Activated T-helper 2 cell treated with anti-CD3 and anti-CD28 coated beads, Interferon-gamma antibody, Interleukin-2, Interleukin-4, amounts not matched to agents 10 μg/mL and 5 μg/mL and 100 μg/mL, durations not matched to agents 14 hours and 24 hours and 36 hours (primary cell): ENCODE data around the gene TENT5C. TPM values are rescaled to one million over a fixed set of nuclear protein-coding genes. Genes with fewer than 3 reads are reported as not detected.

Source experiments
- DNase-seq: peaks from one replicate; pipeline ENCODE4 v3.0.0; 2021; ENCODE audit warnings: low spot score
- H3K27ac Mint-ChIP-seq: one replicate; pipeline ENCODE4 v1.8.0; 2021; ENCODE audit warnings: mixed read lengths
- H3K27me3 Mint-ChIP-seq: one replicate; pipeline ENCODE4 v1.8.0; 2021; ENCODE audit warnings: low read depth, mixed read lengths
- H3K36me3 Mint-ChIP-seq: one replicate; pipeline ENCODE4 v1.8.0; 2021; ENCODE audit warnings: low read depth, mixed read lengths
- H3K4me1 Mint-ChIP-seq: one replicate; pipeline ENCODE4 v1.8.0; 2021; ENCODE audit warnings: low read depth, mixed read lengths
- H3K4me3 Mint-ChIP-seq: one replicate; pipeline ENCODE4 v1.8.0; 2021; ENCODE audit warnings: low read depth, mild to moderate bottlenecking, moderate library complexity, mixed read lengths
- H3K9me3 Mint-ChIP-seq: one replicate; pipeline ENCODE4 v1.8.0; 2021; ENCODE audit warnings: mixed read lengths
- intact Hi-C: fragments of 100-400 bp; cut with micrococcal nuclease; formaldehyde crosslinking; loops from one replicate; pipeline ENCODE4 v1.15.1; 2023
- total RNA-seq: library from RNA; stranded (reverse); gene quantifications from 2 replicates; pipeline ENCODE4 v1.2.3, GENCODE V29; 2022

The TENT5C gene
- total RNA-seq, 1 donor from 2014 or later: 11.2 TPM

DNA sequence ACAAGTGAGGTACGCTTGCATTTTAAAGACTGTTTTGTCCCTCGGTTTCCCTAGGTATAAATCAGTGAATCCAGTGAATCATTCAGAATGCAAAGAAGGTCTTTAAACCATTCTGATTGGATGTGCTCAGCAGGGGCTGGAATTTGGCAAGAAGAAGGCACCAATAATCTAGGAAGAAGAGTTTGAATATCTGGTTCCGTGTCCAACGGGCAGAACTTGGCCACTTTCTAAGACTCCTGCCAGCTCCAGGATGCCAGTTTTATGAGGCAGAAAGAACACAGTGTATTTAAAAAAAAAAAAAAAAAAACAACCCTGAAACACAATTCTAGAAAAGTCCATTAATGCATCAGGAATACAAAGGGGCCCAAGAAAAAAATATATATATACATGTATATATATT lies 3.0 kb upstream of the TENT5C start:
- H3K36me3 Mint-ChIP-seq: peaks cover 6% of the 10 kb centered on the region
- no peak overlapping the region for H3K4me3 Mint-ChIP-seq
- peaks cover 22% of the 10 kb centered on the region for H3K4me1 Mint-ChIP-seq
- intact Hi-C loops: loop anchor here (10.0 kb wide), 2 partner anchors 292 to 1228 kb away; partner anchors contain the start of gene ATP1A1
- H3K9me3 Mint-ChIP-seq: no peaks in the 10 kb centered on the region
- peaks cover 40% of the 10 kb centered on the region for H3K27me3 Mint-ChIP-seq
- DNase-seq: no peak
- H3K27ac Mint-ChIP-seq: no peak overlapping the region

DNA sequence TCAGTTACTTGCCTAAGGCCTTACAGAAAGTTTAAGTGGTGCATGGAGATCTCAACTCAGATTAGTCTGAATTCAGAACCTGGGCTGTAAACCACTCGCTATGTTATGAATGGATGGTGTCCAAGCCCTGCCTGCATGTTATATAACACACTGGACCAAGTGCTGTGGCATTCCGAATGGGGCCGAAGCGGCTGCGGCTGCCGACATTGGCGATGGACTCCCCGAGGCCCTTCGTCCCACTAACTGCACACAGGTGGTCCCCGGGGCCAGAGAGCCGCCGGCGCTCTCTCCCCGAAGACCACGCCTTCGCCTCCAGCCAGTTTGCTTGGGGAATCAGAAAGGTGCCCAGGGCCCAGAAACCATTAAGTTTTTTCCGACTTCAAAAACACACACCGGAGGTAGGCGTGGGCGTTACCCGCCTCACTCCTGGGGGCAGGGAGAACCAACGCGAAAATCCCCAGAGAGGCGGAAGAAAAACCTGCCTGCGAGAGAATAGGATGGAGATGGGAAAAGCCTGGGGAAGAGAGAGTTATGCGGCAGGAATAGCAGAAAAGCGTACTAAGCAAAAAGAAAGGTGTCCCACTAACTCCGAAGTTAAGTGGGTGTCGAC lies 579 bp upstream of the TENT5C start:
- peaks cover 24% of the 10 kb centered on the region for H3K36me3 Mint-ChIP-seq
- peak overlapping the region; percentile 81 for H3K27ac Mint-ChIP-seq
- H3K27me3 Mint-ChIP-seq: peaks cover 29% of the 10 kb centered on the region
- H3K9me3 Mint-ChIP-seq: no peaks in the 10 kb centered on the region
- peaks cover 41% of the 10 kb centered on the region for H3K4me1 Mint-ChIP-seq
- intact Hi-C loops: loop anchor here (1.0 to 10.0 kb wide), 6 partner anchors 59 to 1230 kb away; partner anchors contain the start of genes ATP1A1, GDAP2 and WDR3
- peak overlapping the region; percentile 97 for H3K4me3 Mint-ChIP-seq
- no peak for DNase-seq

DNA sequence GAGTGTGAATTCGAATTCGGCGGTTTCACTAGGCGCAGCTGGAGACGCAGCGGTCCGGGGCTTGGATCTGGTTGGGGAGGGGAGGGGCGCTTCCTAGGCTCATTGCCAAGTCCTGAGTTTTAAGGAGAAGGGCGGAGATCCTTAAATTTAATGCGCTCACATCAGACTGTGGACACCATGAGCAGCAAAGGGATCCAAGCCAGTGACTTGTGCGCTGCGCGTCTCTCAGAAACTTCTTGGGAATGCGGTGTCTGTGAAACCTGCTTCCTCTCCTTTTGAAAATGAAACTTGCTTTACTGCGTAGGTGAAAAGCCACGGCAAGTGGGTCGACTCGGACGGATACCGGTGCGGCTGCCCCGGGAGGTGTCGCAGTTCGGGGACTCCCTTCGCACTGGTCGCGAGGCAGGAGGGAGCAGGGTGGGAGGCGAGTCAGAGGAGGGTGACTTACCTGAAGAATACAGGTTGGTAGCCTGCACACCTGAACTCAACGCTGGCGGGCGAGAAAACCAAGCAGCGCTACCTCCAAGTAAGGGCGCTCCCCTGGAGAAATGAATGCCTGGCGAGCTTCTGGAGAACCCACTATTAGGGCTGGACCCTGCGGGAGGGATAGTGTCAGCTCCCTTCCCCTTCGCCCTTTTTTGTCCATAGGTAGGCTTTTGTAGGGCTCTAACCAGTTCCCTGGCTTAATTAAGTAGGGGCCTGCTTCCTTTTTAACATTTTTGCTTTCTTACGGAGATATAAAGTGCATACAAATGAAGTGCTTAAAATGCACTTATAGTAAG lies 992 bp downstream of the TENT5C start:
- peaks cover 26% of the 10 kb centered on the region for H3K27me3 Mint-ChIP-seq

DNA sequence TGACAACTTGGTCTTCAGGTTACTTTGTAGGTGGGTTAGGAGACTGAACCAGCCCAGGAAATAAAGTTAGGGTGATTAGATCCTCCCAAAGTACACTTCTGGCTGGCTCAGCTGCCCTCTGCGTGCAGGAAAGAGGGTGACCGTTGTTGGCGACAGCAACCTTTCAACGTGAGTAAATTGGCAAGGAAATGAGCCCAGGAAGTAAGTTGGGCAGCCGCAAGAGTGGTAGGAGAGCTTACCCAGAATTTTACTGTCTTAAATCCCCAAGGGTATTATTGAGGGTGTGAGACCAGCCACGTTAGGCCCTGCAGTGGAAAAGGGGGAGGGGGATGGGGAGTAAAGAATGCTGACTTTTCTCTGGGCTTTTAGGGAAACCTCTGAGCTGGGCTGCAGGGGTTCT lies 1.6 kb downstream of the TENT5C start:
- peaks cover 45% of the 10 kb centered on the region for H3K4me1 Mint-ChIP-seq
- H3K9me3 Mint-ChIP-seq: no peaks in the 10 kb centered on the region
- intact Hi-C loops: loop anchor here (2.0 to 10.0 kb wide), 4 partner anchors 151 to 1233 kb away; partner anchors contain the start of genes ATP1A1, GDAP2 and WDR3

More for the DNA sequence above, 992 bp downstream of the TENT5C start:
- peak overlapping the region; percentile 81 for H3K27ac Mint-ChIP-seq
- peak; percentile 51 for DNase-seq
- peaks cover 43% of the 10 kb centered on the region for H3K4me1 Mint-ChIP-seq
- H3K36me3 Mint-ChIP-seq: peaks cover 33% of the 10 kb centered on the region
- intact Hi-C loops: loop anchor here (1.0 to 10.0 kb wide), 7 partner anchors 8 to 1232 kb away; partner anchors contain the start of genes ATP1A1, GDAP2 and WDR3
- no peaks in the 10 kb centered on the region for H3K9me3 Mint-ChIP-seq
- H3K4me3 Mint-ChIP-seq: peak overlapping the region; percentile 91

DNA sequence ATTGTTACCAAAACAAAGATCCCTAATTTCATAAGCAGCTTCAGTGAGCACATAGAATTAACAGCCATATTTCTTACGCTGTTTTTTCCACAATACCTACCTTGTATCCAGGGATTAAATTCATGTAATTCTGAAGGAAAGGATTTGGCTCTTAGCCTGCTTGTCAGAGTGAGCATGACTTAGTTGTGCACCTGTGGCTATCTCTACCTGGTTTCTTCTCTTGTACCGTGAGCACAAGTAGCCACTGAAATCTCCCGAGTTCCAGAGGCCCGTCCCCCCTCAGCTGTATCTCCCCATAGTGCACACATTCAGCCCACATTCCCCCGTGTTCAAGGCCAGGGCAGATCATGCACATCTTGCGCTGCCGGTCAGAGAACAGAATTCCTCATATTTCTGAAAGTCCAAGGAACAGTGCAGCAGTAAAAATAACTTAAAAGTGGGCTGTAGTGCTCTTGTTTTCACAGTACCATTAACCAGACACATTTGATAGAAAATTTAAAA lies 2.3 kb downstream of the TENT5C start:
- intact Hi-C loops: loop anchor here (5.0 to 10.0 kb wide), 3 partner anchors 287 to 1233 kb away; partner anchors contain the start of genes ATP1A1, GDAP2 and WDR3
- Mint-ChIP-seq H3K27ac (no peak overlapping the region), H3K4me3 (peak overlapping the region; percentile 91), H3K27me3 (peaks cover 18% of the 10 kb centered on the region), H3K9me3 (no peaks in the 10 kb centered on the region), H3K4me1 (peaks cover 52% of the 10 kb centered on the region), H3K36me3 (peaks cover 37% of the 10 kb centered on the region)
- no peak for DNase-seq

More for the DNA sequence above, 1.6 kb downstream of the TENT5C start:
- Mint-ChIP-seq H3K27ac (peak overlapping the region; percentile 72), H3K36me3 (peaks cover 35% of the 10 kb centered on the region), H3K27me3 (peaks cover 24% of the 10 kb centered on the region), H3K4me3 (peak overlapping the region; percentile 91)
- peak; percentile 27 for DNase-seq

DNA sequence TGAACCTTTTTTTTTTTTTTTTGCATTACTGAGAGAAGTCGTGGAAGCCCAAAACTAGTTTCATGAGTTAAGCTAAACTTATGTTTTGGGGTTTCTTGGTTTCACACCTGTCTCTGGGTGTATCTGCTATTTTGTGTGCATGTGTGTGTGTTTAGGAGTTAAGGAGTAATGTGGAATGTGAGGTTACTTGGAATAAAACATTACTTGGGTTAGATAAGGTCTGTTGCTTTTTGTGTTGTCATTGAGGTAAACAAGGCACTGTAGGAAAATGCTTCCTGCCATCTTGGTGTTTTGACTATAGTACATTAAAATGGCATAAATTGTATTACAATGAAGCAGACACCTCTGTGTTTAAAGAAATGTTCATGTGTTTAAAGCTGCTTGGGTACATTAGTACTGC lies 2.9 kb downstream of the TENT5C start:
- Mint-ChIP-seq H3K36me3 (peaks cover 40% of the 10 kb centered on the region), H3K4me3 (peak overlapping the region; percentile 91), H3K27ac (no peak overlapping the region), H3K9me3 (no peaks in the 10 kb centered on the region), H3K4me1 (peaks cover 58% of the 10 kb centered on the region), H3K27me3 (peaks cover 12% of the 10 kb centered on the region)
- intact Hi-C loops: loop anchor here (5.0 to 10.0 kb wide), 3 partner anchors 286 to 1234 kb away; partner anchors contain the start of genes ATP1A1, GDAP2 and WDR3
- no peak for DNase-seq

DNA sequence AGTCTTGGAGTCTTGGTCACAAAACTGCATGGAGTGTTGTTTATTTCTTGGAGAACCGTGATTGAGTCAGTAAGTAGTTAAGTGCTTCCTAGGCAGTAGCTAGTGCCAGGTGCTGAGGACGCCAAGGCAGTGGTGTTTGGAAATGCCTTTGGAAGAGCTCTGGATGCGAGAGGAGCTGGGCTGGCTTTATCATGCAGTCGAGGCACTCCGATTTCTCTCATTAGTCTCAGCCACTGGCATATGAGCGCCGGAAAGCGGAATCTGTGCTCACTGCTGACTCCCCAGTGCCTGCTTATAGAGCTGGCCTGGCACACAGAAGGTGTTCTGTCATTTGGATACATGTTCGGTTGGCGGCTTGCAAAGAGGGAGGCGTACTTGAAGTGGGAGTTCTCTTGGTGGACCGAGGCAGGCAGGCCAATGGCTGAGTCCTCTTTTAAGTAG lies 3.6 kb downstream of the TENT5C start:
- Mint-ChIP-seq H3K4me3 (no peak overlapping the region), H3K27ac (no peak overlapping the region), H3K4me1 (peaks cover 61% of the 10 kb centered on the region), H3K27me3 (peaks cover 5% of the 10 kb centered on the region), H3K36me3 (peaks cover 45% of the 10 kb centered on the region), H3K9me3 (no peaks in the 10 kb centered on the region)
- intact Hi-C loops: loop anchor here (5.0 to 10.0 kb wide), 3 partner anchors 285 to 1235 kb away; partner anchors contain the start of genes ATP1A1, GDAP2 and WDR3
- no peak for DNase-seq

DNA sequence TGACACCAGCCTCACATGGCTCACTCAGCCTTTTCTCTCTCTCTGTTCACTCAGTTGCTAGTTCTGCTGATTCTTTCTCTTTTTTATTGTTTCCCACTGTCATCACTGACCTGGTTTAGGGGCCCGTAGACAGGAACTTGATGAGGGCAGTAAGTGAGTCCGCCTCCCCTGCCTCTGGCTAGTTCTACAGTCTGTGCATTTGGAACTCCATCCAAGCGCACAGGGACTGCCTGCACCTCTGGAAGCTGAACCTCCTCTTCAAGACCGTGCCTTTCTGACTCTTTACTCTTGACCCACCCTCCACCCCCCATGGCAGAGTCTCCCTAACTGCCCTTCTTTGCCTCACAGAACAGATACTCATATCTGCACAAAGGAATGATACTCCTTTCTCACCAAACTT lies 4.2 kb downstream of the TENT5C start:
- intact Hi-C loops: no loop called here
- H3K27me3 Mint-ChIP-seq: peaks cover 7% of the 10 kb centered on the region
- no peak overlapping the region for H3K4me3 Mint-ChIP-seq
- H3K9me3 Mint-ChIP-seq: no peaks in the 10 kb centered on the region
- H3K4me1 Mint-ChIP-seq: peaks cover 62% of the 10 kb centered on the region
- DNase-seq: no peak
- peaks cover 50% of the 10 kb centered on the region for H3K36me3 Mint-ChIP-seq
- no peak overlapping the region for H3K27ac Mint-ChIP-seq

DNA sequence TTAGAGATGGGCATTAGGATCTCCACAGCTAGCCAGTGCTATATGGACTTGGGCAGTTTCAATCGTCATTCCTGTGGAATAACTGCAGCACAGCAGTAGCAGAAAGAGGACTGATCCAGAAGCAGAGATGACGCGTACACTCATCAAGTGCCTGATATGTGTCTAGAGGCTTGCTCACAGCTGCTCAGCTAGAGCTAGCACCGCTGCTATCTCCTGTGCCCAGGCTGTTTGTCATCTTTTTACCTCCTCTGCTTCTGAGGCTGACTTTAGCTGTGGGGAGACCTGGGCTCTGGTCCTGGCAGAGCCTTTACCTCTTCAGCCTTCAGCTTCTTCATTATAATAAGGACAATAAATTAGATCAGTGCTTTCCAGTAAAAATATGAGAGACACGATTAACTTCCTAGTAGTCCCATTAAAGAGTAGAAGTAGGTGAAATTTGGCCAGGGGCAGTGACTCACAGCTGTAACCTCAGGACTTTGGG lies 5.3 kb downstream of the TENT5C start:
- Mint-ChIP-seq H3K4me1 (peaks cover 70% of the 10 kb centered on the region), H3K9me3 (no peaks in the 10 kb centered on the region), H3K36me3 (peaks cover 58% of the 10 kb centered on the region), H3K27me3 (peaks cover 12% of the 10 kb centered on the region), H3K4me3 (no peak overlapping the region), H3K27ac (no peak overlapping the region)
- DNase-seq: no peak
- intact Hi-C loops: no loop called here

DNA sequence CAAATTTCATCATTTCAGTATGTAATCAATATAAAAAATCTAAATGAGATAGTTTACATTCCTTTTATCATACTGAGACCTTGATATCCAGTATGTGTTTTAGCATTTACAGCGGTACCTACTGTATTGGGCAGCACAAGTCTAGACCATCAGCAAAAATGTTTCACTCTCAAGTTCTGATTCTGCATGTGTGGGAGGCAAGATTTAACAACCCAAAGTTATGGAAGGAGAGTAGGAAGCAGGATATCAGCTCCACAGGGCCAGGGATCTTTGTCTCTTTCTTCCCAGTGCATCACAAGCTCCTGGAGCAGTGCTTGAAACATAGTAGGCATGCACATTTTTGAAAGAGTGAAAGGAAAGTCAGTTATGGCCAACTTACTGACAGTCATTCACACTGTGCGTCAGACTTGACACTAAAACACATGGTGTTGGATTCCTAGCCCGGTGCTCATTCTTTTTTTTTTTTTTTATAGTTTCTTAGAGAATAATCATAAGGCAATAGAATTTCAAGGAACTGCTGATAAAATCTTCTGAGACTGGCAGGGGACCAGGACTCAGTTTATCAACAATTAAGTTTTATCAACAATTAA lies 6.1 kb downstream of the TENT5C start:
- Mint-ChIP-seq H3K27ac (no peak overlapping the region), H3K9me3 (no peaks in the 10 kb centered on the region), H3K4me3 (no peak overlapping the region), H3K36me3 (peaks cover 63% of the 10 kb centered on the region), H3K27me3 (peaks cover 13% of the 10 kb centered on the region), H3K4me1 (peaks cover 73% of the 10 kb centered on the region)
- intact Hi-C loops: no loop called here
- no peak for DNase-seq

DNA sequence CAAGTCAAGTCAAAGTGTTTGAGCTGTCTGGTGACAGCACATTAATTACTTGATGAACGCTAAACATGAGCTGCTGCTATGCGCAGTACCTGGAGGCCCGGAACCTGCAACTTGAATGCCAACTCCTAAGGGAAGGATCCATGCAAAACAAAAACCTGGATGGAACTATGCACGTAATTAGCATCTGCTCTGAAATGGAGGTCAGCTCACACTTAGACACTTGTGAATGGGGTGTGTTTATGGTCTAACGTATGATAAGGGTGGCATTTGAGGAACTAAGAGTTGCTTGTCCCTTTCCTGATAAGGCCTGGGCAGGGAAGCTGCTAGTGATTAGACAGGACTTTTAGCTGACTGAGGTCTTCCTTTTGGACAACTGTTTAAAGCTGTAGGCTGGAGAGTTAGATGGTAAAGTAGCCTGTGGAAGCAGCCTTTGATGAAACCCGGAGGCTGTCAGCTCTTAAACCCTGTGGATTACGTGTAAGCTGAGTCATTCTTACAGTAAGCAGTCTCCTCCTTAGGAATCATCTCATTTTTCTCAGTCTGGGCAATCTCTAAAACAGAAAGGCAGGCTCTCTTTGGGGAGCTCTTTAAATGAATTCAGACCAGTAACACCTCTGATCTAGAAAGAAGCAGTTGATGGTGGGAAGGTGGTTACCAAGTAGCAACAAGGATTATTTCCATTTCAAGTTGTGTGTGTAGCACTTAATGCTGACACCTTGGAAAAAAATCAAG lies 6.8 kb downstream of the TENT5C start:
- H3K9me3 Mint-ChIP-seq: no peaks in the 10 kb centered on the region
- H3K27ac Mint-ChIP-seq: no peak overlapping the region
- H3K27me3 Mint-ChIP-seq: peaks cover 13% of the 10 kb centered on the region
- no peak for DNase-seq
- H3K36me3 Mint-ChIP-seq: peaks cover 63% of the 10 kb centered on the region
- intact Hi-C loops: no loop called here
- peaks cover 69% of the 10 kb centered on the region for H3K4me1 Mint-ChIP-seq
- no peak overlapping the region for H3K4me3 Mint-ChIP-seq
